ENCODE measurements around the gene DYNC1LI2. TPM values are rescaled to one million over a fixed set of nuclear protein-coding genes. Genes with fewer than 3 reads are reported as not detected.
A peak's percentile ranks its signal among the peaks of the same experiment; 100 is the strongest.

DYNC1LI2 gene
- total and polyA plus RNA-seq, 5 donors = 42.0 to 110 (median 89.6) TPM

- DNase-seq (no peak), ATAC-seq (no peak)
- H3K9me3 ChIP-seq (ENCODE audit: control insufficient read depth, low read length) = no peaks in the 10 kb centered on the region
- no peak overlapping the region for H3K4me3 ChIP-seq (ENCODE audit: low read length)
- no peaks in the 10 kb centered on the region for H3K4me1 ChIP-seq (ENCODE audit: control insufficient read depth, insufficient read depth, low read length)
- H3K27me3 ChIP-seq (ENCODE audit: control insufficient read depth, insufficient read depth) = no peaks in the 10 kb centered on the region
- intact Hi-C loops (cut with DNase I) = no loop called here
- WGBS = 79% methylated on average over 1 of the region's 1 CpG
- no peak overlapping the region for H3K27ac ChIP-seq (ENCODE audit: low read length)
These were observed 69.1 kb downstream of the DYNC1LI2 start for GRCh38 chr16:66682271-66682670.

- intact Hi-C loops (cut with DNase I) = no loop called here
- WGBS = 95% methylated on average over 4 of the region's 4 CpGs
- H3K4me3 ChIP-seq (ENCODE audit: low read length) = no peak overlapping the region
- no peak for ATAC-seq
- H3K27ac ChIP-seq (ENCODE audit: low read length) = no peak overlapping the region
- no peaks in the 10 kb centered on the region for H3K27me3 ChIP-seq (ENCODE audit: control insufficient read depth, insufficient read depth)
- H3K9me3 ChIP-seq (ENCODE audit: control insufficient read depth, low read length) = no peaks in the 10 kb centered on the region
- DNase-seq = no peak
- no peaks in the 10 kb centered on the region for H3K4me1 ChIP-seq (ENCODE audit: control insufficient read depth, insufficient read depth, low read length)
These were observed 69.7 kb downstream of the DYNC1LI2 start for GRCh38 chr16:66681676-66682075.

- DNase-seq = no peak
- Histone ChIP-seq H3K27me3 (ENCODE audit: control insufficient read depth, insufficient read depth) (no peaks in the 10 kb centered on the region), H3K4me1 (ENCODE audit: control insufficient read depth, insufficient read depth, low read length) (no peaks in the 10 kb centered on the region), H3K9me3 (ENCODE audit: control insufficient read depth, low read length) (no peaks in the 10 kb centered on the region), H3K4me3 (ENCODE audit: low read length) (no peak overlapping the region), H3K27ac (ENCODE audit: low read length) (no peak overlapping the region)
- intact Hi-C loops (cut with DNase I) = no loop called here
- ATAC-seq = no peak
- WGBS = 89% methylated on average over 2 of the region's 2 CpGs
These were observed 73.1 kb downstream of the DYNC1LI2 start for GRCh38 chr16:66678337-66678736.

- WGBS = 97% methylated on average over 6 of the region's 6 CpGs
- no peaks in the 10 kb centered on the region for H3K9me3 ChIP-seq (ENCODE audit: control insufficient read depth, low read length)
- no peaks in the 10 kb centered on the region for H3K4me1 ChIP-seq (ENCODE audit: control insufficient read depth, insufficient read depth, low read length)
- no peak overlapping the region for H3K27ac ChIP-seq (ENCODE audit: low read length)
- ATAC-seq (no peak), DNase-seq (no peak)
- no peaks in the 10 kb centered on the region for H3K27me3 ChIP-seq (ENCODE audit: control insufficient read depth, insufficient read depth)
- H3K4me3 ChIP-seq (ENCODE audit: low read length) = no peak overlapping the region
- intact Hi-C loops (cut with DNase I) = no loop called here
These were observed 73.6 kb downstream of the DYNC1LI2 start for GRCh38 chr16:66677836-66678235.

- ATAC-seq = peak in 1 of 2 donors; percentile 22
- DNase-seq = no peak
- Histone ChIP-seq H3K27me3 (ENCODE audit: control insufficient read depth, insufficient read depth) (no peaks in the 10 kb centered on the region), H3K27ac (ENCODE audit: low read length) (no peak overlapping the region), H3K9me3 (ENCODE audit: control insufficient read depth, low read length) (no peaks in the 10 kb centered on the region), H3K4me3 (ENCODE audit: low read length) (no peak overlapping the region), H3K4me1 (ENCODE audit: control insufficient read depth, insufficient read depth, low read length) (no peaks in the 10 kb centered on the region)
- intact Hi-C loops (cut with DNase I) = no loop called here
- 93% methylated on average over 7 of the region's 7 CpGs for WGBS
These were observed 74.2 kb downstream of the DYNC1LI2 start for GRCh38 chr16:66677179-66677578.

- WGBS = 92% methylated on average over 3 of the region's 3 CpGs
- H3K9me3 ChIP-seq (ENCODE audit: control insufficient read depth, low read length) = no peaks in the 10 kb centered on the region
- no peak for DNase-seq
- ATAC-seq = peak in 1 of 2 donors; percentile 11
- H3K27me3 ChIP-seq (ENCODE audit: control insufficient read depth, insufficient read depth) = no peaks in the 10 kb centered on the region
- no peak overlapping the region for H3K4me3 ChIP-seq (ENCODE audit: low read length)
- no peak overlapping the region for H3K27ac ChIP-seq (ENCODE audit: low read length)
- no peaks in the 10 kb centered on the region for H3K4me1 ChIP-seq (ENCODE audit: control insufficient read depth, insufficient read depth, low read length)
- intact Hi-C loops (cut with DNase I) = no loop called here
These were observed 74.8 kb downstream of the DYNC1LI2 start for GRCh38 chr16:66676599-66676998.

GRCh38 chr16:66673691-66674090 lies 77.7 kb downstream of the DYNC1LI2 start:
- no peak overlapping the region for H3K27ac ChIP-seq (ENCODE audit: low read length)
- ATAC-seq (no peak), DNase-seq (no peak)
- no peak overlapping the region for H3K4me3 ChIP-seq (ENCODE audit: low read length)
- H3K9me3 ChIP-seq (ENCODE audit: control insufficient read depth, low read length) = no peaks in the 10 kb centered on the region
- H3K4me1 ChIP-seq (ENCODE audit: control insufficient read depth, insufficient read depth, low read length) = no peaks in the 10 kb centered on the region
- 82% methylated on average over 2 of the region's 2 CpGs for WGBS
- intact Hi-C loops (cut with DNase I) = no loop called here
- no peaks in the 10 kb centered on the region for H3K27me3 ChIP-seq (ENCODE audit: control insufficient read depth, insufficient read depth)

Other genes starting within 250 kb of the DYNC1LI2 start
- 10 to 100 TPM; 23.6 to 25.6 (median 24.8) TPM for gene TK2, start 201.5 kb downstream of the DYNC1LI2 start, total RNA-seq
- 18.2 TPM for gene TK2, start 201.5 kb downstream of the DYNC1LI2 start, polyA plus RNA-seq
- 10 to 100 TPM in 3 of 4 donors, 1 to 10 TPM in 1; 8.9 to 19.0 (median 13.3) TPM for gene CKLF, start 199.0 kb downstream of the DYNC1LI2 start, total RNA-seq
- gene CKLF, start 199.0 kb downstream of the DYNC1LI2 start, polyA plus RNA-seq = 17.7 TPM
- gene CMTM1, start 185.2 kb downstream of the DYNC1LI2 start, total RNA-seq = 1 to 10 TPM in 3 of 4 donors, under 1 TPM in 1; 0.82 to 2.6 (median 1.9) TPM
- gene CMTM1, start 185.2 kb downstream of the DYNC1LI2 start, polyA plus RNA-seq = 0.14 TPM
- gene CMTM2, start 172.1 kb downstream of the DYNC1LI2 start, total RNA-seq = under 1 TPM in 1 of 4 donors, not detected in 3; 0.47 TPM
- gene CMTM2, start 172.1 kb downstream of the DYNC1LI2 start, polyA plus RNA-seq = not detected
- 10 to 100 TPM; 10.3 to 17.4 (median 14.8) TPM for gene CMTM3, start 146.9 kb downstream of the DYNC1LI2 start, total RNA-seq
- gene CMTM3, start 146.9 kb downstream of the DYNC1LI2 start, polyA plus RNA-seq = 12.6 TPM
- gene CMTM4, start 54.9 kb downstream of the DYNC1LI2 start, total RNA-seq = 10 to 100 TPM; 13.2 to 15.9 (median 14.6) TPM
- 7.9 TPM for gene CMTM4, start 54.9 kb downstream of the DYNC1LI2 start, polyA plus RNA-seq
- under 1 TPM in 1 of 4 donors, not detected in 3; 0.22 TPM for gene TERB1, start 50.0 kb upstream of the DYNC1LI2 start, total RNA-seq
- not detected for gene TERB1, start 50.0 kb upstream of the DYNC1LI2 start, polyA plus RNA-seq
- gene NAE1, start 79.4 kb upstream of the DYNC1LI2 start, total RNA-seq = 10 to 100 TPM; 30.9 to 35.6 (median 32.6) TPM
- gene NAE1, start 79.4 kb upstream of the DYNC1LI2 start, polyA plus RNA-seq = 26.2 TPM
- gene CA7, start 92.8 kb upstream of the DYNC1LI2 start, total RNA-seq = not detected
- gene CA7, start 92.8 kb upstream of the DYNC1LI2 start, polyA plus RNA-seq = not detected
- gene PDP2, start 128.9 kb upstream of the DYNC1LI2 start, total RNA-seq = 1 to 10 TPM; 3.8 to 4.4 (median 4.1) TPM
- 2.1 TPM for gene PDP2, start 128.9 kb upstream of the DYNC1LI2 start, polyA plus RNA-seq
- gene CDH16, start 167.3 kb upstream of the DYNC1LI2 start, total RNA-seq = under 1 TPM; 0.38 to 0.97 (median 0.65) TPM
- gene CDH16, start 167.3 kb upstream of the DYNC1LI2 start, polyA plus RNA-seq = 0.50 TPM
- 100 to 1,000 TPM; 135 to 299 (median 142) TPM for gene RRAD, start 173.9 kb upstream of the DYNC1LI2 start, total RNA-seq
- 375 TPM for gene RRAD, start 173.9 kb upstream of the DYNC1LI2 start, polyA plus RNA-seq
- gene CIAO2B, start 182.8 kb upstream of the DYNC1LI2 start, total RNA-seq = 100 to 1,000 TPM in 2 of 4 donors, 10 to 100 TPM in 2; 82.8 to 104 (median 100) TPM
- 239 TPM for gene CIAO2B, start 182.8 kb upstream of the DYNC1LI2 start, polyA plus RNA-seq
- 10 to 100 TPM; 32.4 to 47.6 (median 37.1) TPM for gene CES2, start 183.9 kb upstream of the DYNC1LI2 start, total RNA-seq
- gene CES2, start 183.9 kb upstream of the DYNC1LI2 start, polyA plus RNA-seq = 46.1 TPM
- 1 to 10 TPM in 2 of 4 donors, under 1 TPM in 2; 0.88 to 1.3 (median 0.98) TPM for gene CES3, start 209.7 kb upstream of the DYNC1LI2 start, total RNA-seq
- gene CES3, start 209.7 kb upstream of the DYNC1LI2 start, polyA plus RNA-seq = 0.48 TPM
- 10 to 100 TPM; 11.1 to 21.5 (median 12.1) TPM for gene CES4A, start 237.0 kb upstream of the DYNC1LI2 start, total RNA-seq
- 10.3 TPM for gene CES4A, start 237.0 kb upstream of the DYNC1LI2 start, polyA plus RNA-seq

Data from right cardiac atrium (tissue), 5 donors.